ENCODE data around the gene SLC34A2.

Gene SLC34A2

GRCh38 chr4:25663781-25664180 is 8.1 kb downstream of the SLC34A2 start:
- DNase-seq = no peak

GRCh38 chr4:25666031-25666630 is 10.5 kb downstream of the SLC34A2 start:
- no peak for DNase-seq

- no peak for DNase-seq
These were observed 12.4 kb downstream of the SLC34A2 start for GRCh38 chr4:25667931-25668557.

DNA sequence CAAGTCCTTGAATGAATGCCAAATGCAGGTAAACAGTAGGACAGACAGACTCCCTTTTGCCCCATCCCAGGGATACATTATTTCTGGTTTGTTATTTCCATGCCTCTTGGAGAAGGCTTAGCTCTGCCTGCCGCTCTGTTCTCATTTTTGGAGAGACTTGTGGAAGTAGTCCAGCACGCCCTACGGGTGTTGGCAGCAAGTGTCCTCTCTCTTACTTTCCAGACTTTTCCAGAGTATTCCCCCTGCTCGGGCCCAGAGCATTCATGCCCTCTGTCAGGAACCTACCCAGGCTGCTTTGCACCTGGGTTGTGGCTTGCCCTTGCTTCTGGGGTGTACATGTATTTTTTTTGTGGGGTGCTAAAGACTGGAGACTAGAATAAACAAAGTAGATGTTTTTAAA is 15.3 kb downstream of the SLC34A2 start:
- DNase-seq = no peak

DNA sequence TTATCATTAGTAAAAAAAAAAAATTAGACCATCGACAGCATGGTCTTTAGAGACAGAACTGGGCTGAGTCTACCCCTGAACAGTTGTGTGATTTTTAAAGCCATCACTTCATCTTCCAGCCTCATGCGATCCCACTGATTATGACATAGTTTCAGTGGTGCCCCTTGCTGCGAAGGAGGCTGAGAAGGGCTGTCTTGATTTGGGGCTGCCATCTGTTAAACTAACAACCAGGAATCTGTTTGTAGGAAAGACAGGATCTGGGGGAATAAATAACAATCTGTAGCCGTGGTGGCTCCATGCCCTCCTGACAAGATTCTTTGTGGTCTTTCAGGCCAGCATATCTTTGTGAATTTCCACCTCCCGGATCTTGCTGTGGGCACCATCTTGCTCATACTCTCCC is 17.1 kb downstream of the SLC34A2 start:
- DNase-seq = no peak

- no peak for DNase-seq
These were observed 18.7 kb downstream of the SLC34A2 start for GRCh38 chr4:25674386-25674785.

DNA sequence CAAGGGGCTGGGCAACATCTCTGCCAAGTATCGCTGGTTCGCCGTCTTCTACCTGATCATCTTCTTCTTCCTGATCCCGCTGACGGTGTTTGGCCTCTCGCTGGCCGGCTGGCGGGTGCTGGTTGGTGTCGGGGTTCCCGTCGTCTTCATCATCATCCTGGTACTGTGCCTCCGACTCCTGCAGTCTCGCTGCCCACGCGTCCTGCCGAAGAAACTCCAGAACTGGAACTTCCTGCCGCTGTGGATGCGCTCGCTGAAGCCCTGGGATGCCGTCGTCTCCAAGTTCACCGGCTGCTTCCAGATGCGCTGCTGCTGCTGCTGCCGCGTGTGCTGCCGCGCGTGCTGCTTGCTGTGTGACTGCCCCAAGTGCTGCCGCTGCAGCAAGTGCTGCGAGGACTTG is 20.6 kb downstream of the SLC34A2 start:
- DNase-seq = no peak

DNA sequence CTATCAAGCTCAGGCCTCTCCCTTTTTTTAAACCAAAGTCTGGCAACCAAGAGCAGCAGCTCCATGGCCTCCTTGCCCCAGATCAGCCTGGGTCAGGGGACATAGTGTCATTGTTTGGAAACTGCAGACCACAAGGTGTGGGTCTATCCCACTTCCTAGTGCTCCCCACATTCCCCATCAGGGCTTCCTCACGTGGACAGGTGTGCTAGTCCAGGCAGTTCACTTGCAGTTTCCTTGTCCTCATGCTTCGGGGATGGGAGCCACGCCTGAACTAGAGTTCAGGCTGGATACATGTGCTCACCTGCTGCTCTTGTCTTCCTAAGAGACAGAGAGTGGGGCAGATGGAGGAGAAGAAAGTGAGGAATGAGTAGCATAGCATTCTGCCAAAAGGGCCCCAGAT is 21.5 kb downstream of the SLC34A2 start:
- DNase-seq = no peak

- DNase-seq = no peak
These were observed 22.3 kb downstream of the SLC34A2 start for GRCh38 chr4:25677943-25678342.

- DNase-seq = no peak
These were observed 32.1 kb downstream of the SLC34A2 start for GRCh38 chr4:25687773-25688172.

DNA sequence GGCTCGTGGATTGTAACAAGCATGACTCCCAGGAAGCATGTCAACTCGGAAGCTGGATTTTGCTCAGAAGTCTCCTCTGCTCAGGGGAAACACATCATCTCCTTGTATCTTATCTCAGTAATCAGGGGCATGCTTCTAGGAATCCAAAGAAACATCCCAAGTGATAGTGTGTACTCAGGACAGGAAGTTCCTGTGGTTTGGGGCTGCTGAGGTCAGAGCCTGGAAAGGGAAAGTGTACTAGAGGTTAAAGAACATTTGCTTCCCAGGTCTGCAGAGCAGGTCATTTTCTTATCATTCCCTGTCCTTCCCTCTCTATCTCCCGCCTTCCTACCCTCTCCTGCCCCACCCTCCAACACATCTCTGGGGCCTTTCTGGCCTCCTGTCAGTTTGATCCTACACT is 38.8 kb downstream of the SLC34A2 start:
- DNase-seq = no peak

DNA sequence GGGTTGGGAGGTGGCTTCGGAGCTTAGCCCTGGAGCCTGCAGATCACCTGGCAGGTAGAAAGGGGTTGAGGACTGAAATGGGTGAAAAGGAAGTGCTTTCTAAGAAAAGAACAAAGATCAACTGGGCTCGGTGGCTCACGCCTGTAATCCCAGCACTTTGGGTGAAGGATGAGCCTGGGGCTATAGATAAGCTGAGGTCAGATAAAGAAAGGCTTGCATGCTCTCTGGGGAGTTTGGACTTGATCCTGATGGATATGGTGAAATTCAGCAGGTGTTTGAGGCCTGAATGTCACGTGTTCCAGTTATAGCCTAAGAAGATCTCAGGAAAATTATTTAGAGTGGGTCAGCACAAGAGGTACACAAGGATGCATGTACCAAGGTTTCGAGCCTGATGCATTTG is 40.8 kb downstream of the SLC34A2 start:
- no peak for DNase-seq

- no peak for DNase-seq
These were observed 41.9 kb downstream of the SLC34A2 start for GRCh38 chr4:25697516-25697915.

- no peak for DNase-seq
These were observed 45.0 kb downstream of the SLC34A2 start for GRCh38 chr4:25700661-25701060.

DNA sequence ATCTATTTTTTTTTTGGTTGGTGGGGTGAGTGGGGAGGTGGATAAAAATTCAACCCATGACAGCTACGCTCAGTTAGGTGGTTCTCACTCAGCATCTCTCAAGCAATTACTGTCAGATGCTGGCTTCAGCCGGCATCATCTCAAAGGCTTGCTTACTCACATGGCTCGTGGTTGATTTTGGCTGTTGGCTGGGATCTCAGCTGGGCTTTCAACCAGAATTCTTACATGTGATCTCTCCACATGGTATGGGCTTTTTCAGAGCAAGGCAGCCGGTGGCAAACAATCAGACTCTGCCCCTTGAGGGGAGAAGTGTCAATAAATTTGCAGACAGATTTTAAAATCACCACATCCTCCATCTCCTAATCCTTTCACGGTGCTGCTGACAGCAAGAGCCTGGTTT is 47.2 kb downstream of the SLC34A2 start:
- no peak for DNase-seq

- DNase-seq = no peak
These were observed 48.2 kb downstream of the SLC34A2 start for GRCh38 chr4:25703731-25704388.

- DNase-seq = no peak
These were observed 48.9 kb downstream of the SLC34A2 start for GRCh38 chr4:25704516-25704915.

DNA sequence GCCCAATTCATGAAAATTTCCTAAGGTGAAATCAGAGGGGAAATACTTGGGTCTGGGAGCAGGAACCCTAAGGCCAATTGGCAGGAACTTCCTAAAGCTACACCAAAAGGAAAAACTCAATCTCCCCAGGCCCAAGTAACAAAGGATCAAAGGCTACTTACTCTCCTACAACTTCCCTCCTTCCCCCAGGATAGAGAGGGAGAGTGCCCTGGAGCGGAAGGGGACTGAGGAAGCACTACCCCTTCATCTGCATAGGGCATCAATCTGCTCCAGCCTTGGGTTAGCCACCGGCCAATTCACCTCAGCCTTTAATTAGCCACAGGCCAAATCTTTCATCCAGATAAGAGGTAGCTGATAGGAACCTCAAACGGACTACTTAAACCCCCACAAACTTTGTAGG is 55.0 kb downstream of the SLC34A2 start:
- DNase-seq = no peak

DNA sequence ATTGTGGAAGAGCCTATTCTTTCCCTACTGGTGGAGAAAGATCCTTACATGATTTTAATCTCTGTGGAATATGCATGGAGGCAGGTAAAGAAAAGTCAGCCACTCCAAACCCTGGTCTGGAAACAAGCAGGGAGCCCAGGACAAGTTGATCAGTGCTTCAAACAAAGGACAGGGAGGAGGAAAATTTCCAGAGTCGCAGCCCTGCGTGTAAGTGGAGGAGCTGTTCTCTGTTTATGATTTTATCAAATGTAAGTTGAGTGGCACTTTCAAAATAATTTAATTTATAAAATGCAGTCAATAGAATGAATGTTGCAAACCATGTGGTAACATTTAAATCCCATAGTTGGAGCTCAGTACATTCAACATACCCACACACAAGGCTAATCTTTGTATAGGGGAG is 57.0 kb downstream of the SLC34A2 start:
- no peak for DNase-seq

- DNase-seq = no peak
These were observed 58.2 kb downstream of the SLC34A2 start for GRCh38 chr4:25713812-25714211.

DNA sequence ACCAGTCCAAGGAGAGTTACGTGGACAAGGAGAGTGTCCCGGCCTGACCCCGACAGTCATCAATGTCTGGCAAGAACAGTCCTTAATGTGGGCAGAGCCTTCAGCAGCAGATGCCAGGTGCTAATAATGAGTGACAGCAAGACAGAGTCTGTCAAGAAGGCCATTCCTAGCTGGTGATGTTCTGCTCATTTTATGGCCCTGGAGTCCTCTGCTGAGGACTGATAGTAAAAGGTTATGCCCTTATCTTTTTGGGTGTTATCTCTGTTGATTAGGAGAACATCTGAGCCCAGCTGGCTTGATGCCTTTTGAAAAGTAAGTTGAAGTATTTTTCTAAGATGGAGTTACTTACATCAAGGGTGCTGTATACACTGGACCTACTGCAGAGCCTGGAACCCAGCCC is 67.3 kb downstream of the SLC34A2 start:
- DNase-seq = no peak

DNA sequence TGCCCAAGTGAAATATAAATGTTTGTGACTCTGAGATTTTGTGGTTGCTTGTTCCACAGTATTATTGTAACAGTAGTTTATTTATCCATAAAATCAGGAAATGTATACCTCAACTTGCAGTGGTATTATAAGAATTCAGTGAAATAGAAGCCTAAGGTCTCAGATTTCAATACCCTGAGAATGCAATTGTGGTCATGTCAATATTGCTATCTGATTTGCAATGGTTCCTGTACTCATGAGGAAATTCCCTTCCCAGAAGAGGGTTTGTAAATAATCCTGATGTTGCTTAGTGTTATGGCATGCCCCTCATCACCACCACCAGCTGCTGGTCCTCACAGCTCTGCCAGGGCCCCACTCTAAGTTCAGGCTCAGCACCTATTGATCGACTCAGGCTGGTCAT is 67.8 kb downstream of the SLC34A2 start:
- DNase-seq = no peak

- DNase-seq = no peak
These were observed 70.2 kb downstream of the SLC34A2 start for GRCh38 chr4:25725870-25726269.

DNA sequence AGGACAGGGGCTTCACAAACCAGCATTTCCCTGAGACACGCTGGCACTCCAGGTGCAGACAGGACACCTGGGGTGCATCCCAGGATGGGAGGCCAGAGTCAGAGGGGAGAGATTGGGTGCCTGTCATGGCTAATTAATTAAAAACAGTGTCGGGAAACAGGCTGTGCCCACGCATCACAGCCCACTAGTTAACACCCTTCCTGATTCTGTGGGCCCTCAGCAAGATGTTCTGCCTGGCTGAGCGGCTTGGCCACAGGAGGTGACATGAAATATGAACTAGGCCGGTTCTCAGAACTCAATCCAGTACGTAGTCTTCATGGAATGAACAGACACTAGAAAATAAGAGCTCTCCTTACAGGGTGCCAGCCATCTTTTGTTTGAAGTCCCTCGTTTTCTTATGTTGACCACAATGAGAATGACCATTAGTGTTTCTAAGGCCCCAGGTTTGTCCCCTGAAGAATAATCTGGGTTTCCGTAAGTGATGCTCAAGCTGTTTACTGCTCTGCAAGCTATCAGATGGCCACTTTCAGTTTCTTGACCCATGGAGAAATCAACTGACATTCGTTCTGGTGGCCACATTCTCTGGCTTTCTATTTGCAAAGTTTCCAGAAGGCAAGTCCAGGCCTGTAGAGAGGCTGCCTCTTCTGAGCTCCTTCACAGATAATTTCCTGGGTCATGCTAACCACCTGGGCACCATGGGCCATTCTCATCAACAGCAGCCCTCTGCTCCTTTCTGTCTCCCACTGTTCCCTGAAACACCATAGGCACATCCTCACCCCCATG is 72.3 kb downstream of the SLC34A2 start:
- DNase-seq = no peak
